SH-SY5Y (cell line): ENCODE measurements around the gene SERPINA1.

Experiments used
- GATA2 ChIP-seq: IDR thresholded peaks from 2 replicates; pipeline ENCODE4 v1.6.1; 2011; ENCODE audit warnings: mild to moderate bottlenecking, low read depth, low read length
- GATA3 ChIP-seq: IDR thresholded peaks from 2 replicates; pipeline ENCODE4 v1.6.1; 2011; ENCODE audit warnings: low read depth, mild to moderate bottlenecking, low read length, moderate library complexity

DNA sequence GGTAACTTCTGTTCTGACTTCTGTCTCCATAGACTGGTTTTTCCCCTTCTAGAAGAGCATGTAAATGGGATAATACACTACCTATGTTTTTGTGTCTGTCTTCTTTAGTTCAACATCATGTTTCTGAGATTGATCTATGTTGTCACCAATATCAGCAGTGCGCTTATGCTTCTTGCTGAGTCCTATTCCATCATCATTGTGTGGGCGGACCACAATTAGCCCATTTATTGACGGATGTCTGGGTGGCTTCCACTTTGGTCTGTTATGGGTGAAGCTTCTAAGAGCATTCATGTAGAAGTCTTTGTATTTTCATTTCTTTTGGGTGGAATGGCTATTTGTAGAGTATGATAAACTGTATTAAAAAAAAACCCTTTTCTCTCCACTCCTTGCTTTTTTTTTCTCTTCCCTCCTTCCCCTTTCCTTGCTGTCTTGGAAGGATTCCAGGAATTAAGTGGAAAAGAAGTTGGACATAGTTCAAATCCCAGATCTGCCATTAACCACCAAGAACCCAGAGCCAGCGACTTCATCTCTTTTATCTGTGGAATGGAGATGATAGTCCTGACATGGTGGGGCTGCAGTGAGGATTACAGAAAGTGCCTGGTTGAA lies 7.0 kb upstream of the SERPINA1 start:
- TF ChIP-seq GATA2 (no peak), GATA3 (no peak)
